OCI-LY3 (cell line): ENCODE data around the gene RECK.

Source experiments
- H2AFZ ChIP-seq: fragments of 200-600, 300-600 bp; shearing (Covaris generic); 2 replicates; pipeline ENCODE4 v1.6.0; 2014; ENCODE audit warnings: antibody characterized with exemption, low read depth, low read length
- H3K27ac ChIP-seq: fragments of 200-600, 300-600 bp; sonication (generic); 2 replicates; pipeline ENCODE4 v1.5.1; 2014; ENCODE audit warnings: mild to moderate bottlenecking, low read length, moderate library complexity, mixed read lengths
- H3K27me3 ChIP-seq: fragments of 200-600, 300-600 bp; sonication (generic); 2 replicates; pipeline ENCODE4 v1.6.1; 2014; ENCODE audit warnings: low read depth, low read length, mixed read lengths
- H3K36me3 ChIP-seq: fragments of 200-600, 300-600 bp; sonication (generic); replicated peaks from 2 replicates; pipeline ENCODE3; 2014; ENCODE audit warnings: low read depth, low read length, mixed read lengths
- H3K4me1 ChIP-seq: fragments of 300-600, 200-600 bp; sonication (generic); 2 replicates; pipeline ENCODE4 v1.6.1; 2014; ENCODE audit warnings: low read length, mixed read lengths
- H3K4me2 ChIP-seq: fragments of 200-600, 300-600 bp; sonication (generic); 2 replicates; pipeline ENCODE4 v1.6.1; 2014; ENCODE audit warnings: low read length, mixed read lengths
- H3K4me3 ChIP-seq: fragments of 300-600, 200-600 bp; sonication (generic); 2 replicates; pipeline ENCODE4 v1.5.1; 2014; ENCODE audit warnings: antibody characterized with exemption, mild to moderate bottlenecking, low read length, moderate library complexity
- H3K79me2 ChIP-seq: fragments of 300-600, 200-600 bp; shearing (Covaris generic); 2 replicates; pipeline ENCODE4 v1.6.1; 2014; ENCODE audit warnings: mild to moderate bottlenecking, low read length, mixed read lengths
- H3K9ac ChIP-seq: fragments of 300-600, 200-600 bp; shearing (Covaris generic); 2 replicates; pipeline ENCODE4 v1.6.0; 2014; ENCODE audit warnings: mild to moderate bottlenecking, low read length, moderate library complexity
- H3K9me3 ChIP-seq: fragments of 200-600, 300-600 bp; shearing (Covaris generic); 2 replicates; pipeline ENCODE4 v1.6.1; 2014; ENCODE audit warnings: low read length, mixed read lengths; ENCODE audit not compliant: insufficient read depth
- H4K20me1 ChIP-seq: fragments of 200-600, 300-600 bp; sonication (generic); 2 replicates; pipeline ENCODE4 v1.6.1; 2016; ENCODE audit warnings: low read length, mixed read lengths; ENCODE audit not compliant: insufficient read depth
- CTCF ChIP-seq: fragments of 200-600, 300-600 bp; sonication (generic); IDR thresholded peaks from 2 replicates; pipeline ENCODE4 v1.5.1; 2014; ENCODE audit warnings: antibody characterized with exemption, low read length, low read depth
- EZH2phosphoT487 ChIP-seq: fragments of 200-600 bp; shearing (Covaris generic); IDR thresholded peaks from 2 replicates; pipeline ENCODE4 v1.6.1; 2018; ENCODE audit warnings: antibody characterized with exemption, mixed run types, low read depth

Gene RECK

GRCh38 chr9:36092014-36092413 lies 55.3 kb downstream of the RECK start:
- no peak overlapping the region for H3K4me2 ChIP-seq
- H3K27ac ChIP-seq, result no peak overlapping the region
- H4K20me1 ChIP-seq, result no peaks in the 10 kb centered on the region
- H3K36me3 ChIP-seq, result peaks cover 9% of the 10 kb centered on the region
- no peaks in the 10 kb centered on the region for H3K27me3 ChIP-seq
- H3K79me2 ChIP-seq, result no peaks in the 10 kb centered on the region
- H3K9ac ChIP-seq, result no peak overlapping the region
- peaks cover 8% of the 10 kb centered on the region; the same call in 1 of the 2 replicates for H3K9me3 ChIP-seq
- TF ChIP-seq CTCF (no peak), EZH2phosphoT487 (no peak)
- H3K4me3 ChIP-seq, result no peak overlapping the region
- peaks cover 11% of the 10 kb centered on the region for H3K4me1 ChIP-seq
- H2AFZ ChIP-seq, result no peak overlapping the region

- peaks cover 9% of the 10 kb centered on the region for H3K36me3 ChIP-seq
- H3K27ac ChIP-seq, result peak overlapping the region; percentile 69
- no peak overlapping the region for H3K4me3 ChIP-seq
- H3K4me2 ChIP-seq, result peak overlapping the region; percentile 62
- H4K20me1 ChIP-seq, result no peaks in the 10 kb centered on the region
- H2AFZ ChIP-seq, result peak overlapping the region; percentile 85; the same call in 1 of the 2 replicates
- peaks cover 8% of the 10 kb centered on the region; the same call in 1 of the 2 replicates for H3K9me3 ChIP-seq
- peak overlapping the region; percentile 26; the same call in 1 of the 2 replicates for H3K9ac ChIP-seq
- TF ChIP-seq EZH2phosphoT487 (no peak), CTCF (no peak)
- no peaks in the 10 kb centered on the region for H3K79me2 ChIP-seq
- H3K27me3 ChIP-seq, result no peaks in the 10 kb centered on the region
- peaks cover 11% of the 10 kb centered on the region for H3K4me1 ChIP-seq
Measured at GRCh38 chr9:36092509-36093215, 55.9 kb downstream of the RECK start.

- Histone ChIP-seq H3K79me2 (no peaks in the 10 kb centered on the region), H2AFZ (no peak overlapping the region), H3K9me3 (peaks cover 8% of the 10 kb centered on the region; the same call in 1 of the 2 replicates), H3K4me3 (no peak overlapping the region), H4K20me1 (no peaks in the 10 kb centered on the region), H3K27ac (no peak overlapping the region), H3K4me2 (no peak overlapping the region), H3K4me1 (peaks cover 11% of the 10 kb centered on the region), H3K9ac (no peak overlapping the region), H3K27me3 (no peaks in the 10 kb centered on the region), H3K36me3 (peaks cover 9% of the 10 kb centered on the region)
- no peak for TF ChIP-seq EZH2phosphoT487
- no peak for TF ChIP-seq CTCF
Measured at GRCh38 chr9:36093384-36093783, 56.7 kb downstream of the RECK start.

- no peaks in the 10 kb centered on the region for H3K79me2 ChIP-seq
- H3K27ac ChIP-seq, result no peak overlapping the region
- no peaks in the 10 kb centered on the region for H3K27me3 ChIP-seq
- H4K20me1 ChIP-seq, result no peaks in the 10 kb centered on the region
- H3K4me3 ChIP-seq, result no peak overlapping the region
- TF ChIP-seq CTCF, result no peak
- no peak for TF ChIP-seq EZH2phosphoT487
- H3K36me3 ChIP-seq, result no peaks in the 10 kb centered on the region
- H3K9ac ChIP-seq, result no peak overlapping the region
- H3K9me3 ChIP-seq, result no peaks in the 10 kb centered on the region
- H3K4me2 ChIP-seq, result no peak overlapping the region
- no peaks in the 10 kb centered on the region for H3K4me1 ChIP-seq
- no peak overlapping the region for H2AFZ ChIP-seq
Measured at GRCh38 chr9:36099718-36100117, 63.0 kb downstream of the RECK start.
